ENCODE data around the gene COMT.

The COMT gene

GRCh38 chr22:19941365-19942082 lies at the start of gene COMT, which contains the start of gene TXNRD2:
TSS of gene COMT (plus strand) at chr22:19941772. CDS start at chr22:19962527, 20,755 bp downstream.
TSS of gene TXNRD2 (minus strand) at chr22:19941818. CDS start at chr22:19941803, 15 bp downstream.
- peak within 1 kb of the TSS; percentile 90 for H3K4me3 ChIP-seq

GRCh38 chr22:19892257-19892879 lies 49.2 kb upstream of the COMT start:
- TF ChIP-seq FOXP2 (optimal IDR thresholded peaks at IDR 0.05; ENCODE audit: control extremely low read depth, extremely low read length, insufficient read depth) (no peak), EZH2 (IDR thresholded peaks at IDR 0.05) (no peak), POLR2AphosphoS5 (IDR thresholded peaks at IDR 0.05; ENCODE audit: borderline replicate concordance, low read depth, low read length) (no peak)
- H3K4me3 ChIP-seq = peak overlapping the region; percentile 31
- peak overlapping the region; percentile 23 for H3K9ac ChIP-seq (ENCODE audit: insufficient read length)
- no peaks in the 10 kb centered on the region for H3K36me3 ChIP-seq (ENCODE audit: insufficient read depth, low read length)
- H3K9me3 ChIP-seq (ENCODE audit: low read depth, low read length) = no peaks in the 10 kb centered on the region
- no peak overlapping the region for H3K27ac ChIP-seq
- no peak for DNase-seq (ENCODE audit: low read depth, low spot score)

More at GRCh38 chr22:19941365-19942082, at the start of gene COMT, which contains the start of gene TXNRD2:
- Histone ChIP-seq H3K9me3 (ENCODE audit: low read depth, low read length) (no peaks in the 10 kb centered on the region), H3K36me3 (ENCODE audit: insufficient read depth, low read length) (no peaks in the 10 kb centered on the region), H3K27ac (peak within 1 kb of the TSS; percentile 100), H3K9ac (ENCODE audit: insufficient read length) (peak within 1 kb of the TSS; percentile 97)
- DNase-seq (ENCODE audit: low read depth, low spot score) = no peak
- TF ChIP-seq EZH2 (IDR thresholded peaks at IDR 0.05) (no peak), POLR2AphosphoS5 (IDR thresholded peaks at IDR 0.05; ENCODE audit: borderline replicate concordance, low read depth, low read length) (peak; percentile 58; the same call in 1 of the 2 replicates)

GRCh38 chr22:19892925-19893324 lies 48.6 kb upstream of the COMT start:
- TF ChIP-seq EZH2 (IDR thresholded peaks at IDR 0.05) (no peak), POLR2AphosphoS5 (IDR thresholded peaks at IDR 0.05; ENCODE audit: borderline replicate concordance, low read depth, low read length) (no peak), FOXP2 (optimal IDR thresholded peaks at IDR 0.05; ENCODE audit: control extremely low read depth, extremely low read length, insufficient read depth) (no peak)
- no peak for DNase-seq (ENCODE audit: low read depth, low spot score)
- Histone ChIP-seq H3K9me3 (ENCODE audit: low read depth, low read length) (no peaks in the 10 kb centered on the region), H3K4me3 (no peak overlapping the region), H3K27ac (no peak overlapping the region), H3K36me3 (ENCODE audit: insufficient read depth, low read length) (no peaks in the 10 kb centered on the region), H3K9ac (ENCODE audit: insufficient read length) (no peak overlapping the region)

- Histone ChIP-seq H3K27ac (no peak overlapping the region), H3K9me3 (ENCODE audit: low read depth, low read length) (no peaks in the 10 kb centered on the region), H3K4me3 (no peak overlapping the region), H3K9ac (ENCODE audit: insufficient read length) (no peak overlapping the region), H3K36me3 (ENCODE audit: insufficient read depth, low read length) (no peaks in the 10 kb centered on the region)
- no peak for TF ChIP-seq POLR2AphosphoS5 (IDR thresholded peaks at IDR 0.05; ENCODE audit: borderline replicate concordance, low read depth, low read length)
- no peak for TF ChIP-seq EZH2 (IDR thresholded peaks at IDR 0.05)
- no peak for TF ChIP-seq FOXP2 (optimal IDR thresholded peaks at IDR 0.05; ENCODE audit: control extremely low read depth, extremely low read length, insufficient read depth)
- no peak for DNase-seq (ENCODE audit: low read depth, low spot score)
These were observed 48.2 kb upstream of the COMT start for GRCh38 chr22:19893363-19893762.

- Histone ChIP-seq H3K27ac (no peak overlapping the region), H3K9ac (ENCODE audit: insufficient read length) (no peak overlapping the region), H3K4me3 (no peak overlapping the region), H3K9me3 (ENCODE audit: low read depth, low read length) (no peaks in the 10 kb centered on the region), H3K36me3 (ENCODE audit: insufficient read depth, low read length) (no peaks in the 10 kb centered on the region)
- TF ChIP-seq FOXP2 (optimal IDR thresholded peaks at IDR 0.05; ENCODE audit: control extremely low read depth, extremely low read length, insufficient read depth) (no peak), POLR2AphosphoS5 (IDR thresholded peaks at IDR 0.05; ENCODE audit: borderline replicate concordance, low read depth, low read length) (no peak), EZH2 (IDR thresholded peaks at IDR 0.05) (no peak)
- no peak for DNase-seq (ENCODE audit: low read depth, low spot score)
These were observed 46.3 kb upstream of the COMT start for GRCh38 chr22:19895160-19895849.

- no peak for DNase-seq (ENCODE audit: low read depth, low spot score)
- Histone ChIP-seq H3K27ac (no peak overlapping the region), H3K9ac (ENCODE audit: insufficient read length) (no peak overlapping the region), H3K9me3 (ENCODE audit: low read depth, low read length) (no peaks in the 10 kb centered on the region), H3K36me3 (ENCODE audit: insufficient read depth, low read length) (no peaks in the 10 kb centered on the region), H3K4me3 (no peak overlapping the region)
- TF ChIP-seq POLR2AphosphoS5 (IDR thresholded peaks at IDR 0.05; ENCODE audit: borderline replicate concordance, low read depth, low read length) (no peak), FOXP2 (optimal IDR thresholded peaks at IDR 0.05; ENCODE audit: control extremely low read depth, extremely low read length, insufficient read depth) (no peak), EZH2 (IDR thresholded peaks at IDR 0.05) (no peak)
These were observed 44.8 kb upstream of the COMT start for GRCh38 chr22:19896665-19897355.

GRCh38 chr22:19897726-19898125 lies 43.8 kb upstream of the COMT start:
- H3K36me3 ChIP-seq (ENCODE audit: insufficient read depth, low read length) = no peaks in the 10 kb centered on the region
- DNase-seq (ENCODE audit: low read depth, low spot score) = no peak
- H3K9me3 ChIP-seq (ENCODE audit: low read depth, low read length) = no peaks in the 10 kb centered on the region
- TF ChIP-seq FOXP2 (optimal IDR thresholded peaks at IDR 0.05; ENCODE audit: control extremely low read depth, extremely low read length, insufficient read depth) = no peak
- no peak for TF ChIP-seq EZH2 (IDR thresholded peaks at IDR 0.05)
- TF ChIP-seq POLR2AphosphoS5 (IDR thresholded peaks at IDR 0.05; ENCODE audit: borderline replicate concordance, low read depth, low read length) = no peak
- H3K9ac ChIP-seq (ENCODE audit: insufficient read length) = no peak overlapping the region
- no peak overlapping the region for H3K27ac ChIP-seq
- H3K4me3 ChIP-seq = no peak overlapping the region

GRCh38 chr22:19898145-19898544 lies 43.4 kb upstream of the COMT start:
- Histone ChIP-seq H3K9ac (ENCODE audit: insufficient read length) (no peak overlapping the region), H3K4me3 (no peak overlapping the region), H3K27ac (no peak overlapping the region), H3K36me3 (ENCODE audit: insufficient read depth, low read length) (no peaks in the 10 kb centered on the region), H3K9me3 (ENCODE audit: low read depth, low read length) (no peaks in the 10 kb centered on the region)
- TF ChIP-seq EZH2 (IDR thresholded peaks at IDR 0.05) = no peak
- no peak for TF ChIP-seq POLR2AphosphoS5 (IDR thresholded peaks at IDR 0.05; ENCODE audit: borderline replicate concordance, low read depth, low read length)
- no peak for TF ChIP-seq FOXP2 (optimal IDR thresholded peaks at IDR 0.05; ENCODE audit: control extremely low read depth, extremely low read length, insufficient read depth)
- DNase-seq (ENCODE audit: low read depth, low spot score) = no peak
